HepG2 (cell line): Measurements from ENCODE around the gene OR4N5.

ENCODE experiments used
- EZH2 ChIP-seq: conservative IDR thresholded peaks from 2 replicates; pipeline ENCODE4 v1.6.1; 2012; ENCODE audit warnings: mild to moderate bottlenecking, low read depth, low read length, moderate library complexity
- JUND ChIP-seq: sonication (generic); formaldehyde crosslinking; IDR thresholded peaks from 2 replicates; pipeline ENCODE4 v1.8.0; 2022; ENCODE audit warnings: mild to moderate bottlenecking, missing genetic modification reagents
- POLR2A ChIP-seq, 2 experiments: IDR thresholded peaks; 2 replicates each; pipeline ENCODE4 v1.6.1; 2011; ENCODE audit warnings: low read depth in 2 of 2, low read length in 2 of 2, mild to moderate bottlenecking in 1 of 2, moderate library complexity in 1 of 2; ENCODE audit not compliant: insufficient read depth in 1 of 2
- RNF2 ChIP-seq: fragments of 450-650 bp; conservative IDR thresholded peaks from 2 replicates; pipeline ENCODE4 v1.6.1; 2016; ENCODE audit warnings: low read depth
- SMARCE1 ChIP-seq: fragments of 450-650 bp; IDR thresholded peaks from 2 replicates; pipeline ENCODE4 v1.6.1; 2017; ENCODE audit warnings: borderline replicate concordance
- ZFP36 ChIP-seq: fragments of 150-350 bp; IDR thresholded peaks from 2 replicates; pipeline ENCODE4 v1.6.1; 2018; ENCODE audit warnings: borderline replicate concordance, low read length, low read depth; ENCODE audit not compliant: partially characterized antibody
- TF ChIP-seq, protein P1 (sequence below): sonication (generic); formaldehyde crosslinking; IDR thresholded peaks from 2 replicates; pipeline ENCODE4 v1.5.0; 2020; ENCODE audit warnings: mild to moderate bottlenecking, missing genetic modification reagents, moderate library complexity
- TF ChIP-seq, protein P2 (sequence below): sonication (generic); formaldehyde crosslinking; IDR thresholded peaks from one replicate; pipeline ENCODE4 v1.5.1; 2020; ENCODE audit warnings: mild to moderate bottlenecking, missing genetic modification reagents; ENCODE audit errors: not compliant biosample characterization
- TF ChIP-seq, protein P3 (sequence below): sonication (generic); formaldehyde crosslinking; IDR thresholded peaks from 2 replicates; pipeline ENCODE4 v1.4.0; 2020; ENCODE audit warnings: missing genetic modification reagents
- TF ChIP-seq, protein P4 (sequence below): sonication (generic); formaldehyde crosslinking; IDR thresholded peaks from 2 replicates; pipeline ENCODE4 v1.5.0; 2020; ENCODE audit warnings: mild to moderate bottlenecking, missing genetic modification reagents

DNA sequence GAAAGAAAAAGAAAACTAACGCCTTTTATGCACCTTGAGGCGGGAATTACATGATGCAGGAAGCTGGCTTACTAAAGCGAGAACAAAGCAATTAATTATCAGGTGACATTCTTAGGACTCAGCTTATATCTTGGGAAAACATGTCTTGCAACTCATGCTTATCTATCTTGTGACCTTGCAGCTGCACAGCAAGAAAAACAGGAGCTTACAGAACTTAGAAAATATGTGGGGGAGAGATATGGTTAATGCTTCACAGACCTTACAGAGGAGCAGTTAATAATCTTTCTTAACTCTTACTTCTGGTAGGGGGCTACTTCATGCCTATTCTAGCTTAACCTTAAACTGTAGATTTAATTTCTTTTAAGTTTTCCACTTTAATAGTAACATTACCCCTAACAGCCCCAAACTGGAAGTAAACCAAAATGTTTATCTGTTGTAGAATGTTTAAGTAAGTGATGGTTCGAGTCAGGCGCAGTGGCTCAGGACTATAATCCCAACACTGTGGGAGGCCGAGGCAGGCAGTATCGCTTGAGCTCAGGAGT, 38.9 kb downstream of the OR4N5 start:
- TF ChIP-seq, protein P1, sequence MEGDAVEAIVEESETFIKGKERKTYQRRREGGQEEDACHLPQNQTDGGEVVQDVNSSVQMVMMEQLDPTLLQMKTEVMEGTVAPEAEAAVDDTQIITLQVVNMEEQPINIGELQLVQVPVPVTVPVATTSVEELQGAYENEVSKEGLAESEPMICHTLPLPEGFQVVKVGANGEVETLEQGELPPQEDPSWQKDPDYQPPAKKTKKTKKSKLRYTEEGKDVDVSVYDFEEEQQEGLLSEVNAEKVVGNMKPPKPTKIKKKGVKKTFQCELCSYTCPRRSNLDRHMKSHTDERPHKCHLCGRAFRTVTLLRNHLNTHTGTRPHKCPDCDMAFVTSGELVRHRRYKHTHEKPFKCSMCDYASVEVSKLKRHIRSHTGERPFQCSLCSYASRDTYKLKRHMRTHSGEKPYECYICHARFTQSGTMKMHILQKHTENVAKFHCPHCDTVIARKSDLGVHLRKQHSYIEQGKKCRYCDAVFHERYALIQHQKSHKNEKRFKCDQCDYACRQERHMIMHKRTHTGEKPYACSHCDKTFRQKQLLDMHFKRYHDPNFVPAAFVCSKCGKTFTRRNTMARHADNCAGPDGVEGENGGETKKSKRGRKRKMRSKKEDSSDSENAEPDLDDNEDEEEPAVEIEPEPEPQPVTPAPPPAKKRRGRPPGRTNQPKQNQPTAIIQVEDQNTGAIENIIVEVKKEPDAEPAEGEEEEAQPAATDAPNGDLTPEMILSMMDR (CRISPR knock-in tag) = no peak
- TF ChIP-seq, protein P2, sequence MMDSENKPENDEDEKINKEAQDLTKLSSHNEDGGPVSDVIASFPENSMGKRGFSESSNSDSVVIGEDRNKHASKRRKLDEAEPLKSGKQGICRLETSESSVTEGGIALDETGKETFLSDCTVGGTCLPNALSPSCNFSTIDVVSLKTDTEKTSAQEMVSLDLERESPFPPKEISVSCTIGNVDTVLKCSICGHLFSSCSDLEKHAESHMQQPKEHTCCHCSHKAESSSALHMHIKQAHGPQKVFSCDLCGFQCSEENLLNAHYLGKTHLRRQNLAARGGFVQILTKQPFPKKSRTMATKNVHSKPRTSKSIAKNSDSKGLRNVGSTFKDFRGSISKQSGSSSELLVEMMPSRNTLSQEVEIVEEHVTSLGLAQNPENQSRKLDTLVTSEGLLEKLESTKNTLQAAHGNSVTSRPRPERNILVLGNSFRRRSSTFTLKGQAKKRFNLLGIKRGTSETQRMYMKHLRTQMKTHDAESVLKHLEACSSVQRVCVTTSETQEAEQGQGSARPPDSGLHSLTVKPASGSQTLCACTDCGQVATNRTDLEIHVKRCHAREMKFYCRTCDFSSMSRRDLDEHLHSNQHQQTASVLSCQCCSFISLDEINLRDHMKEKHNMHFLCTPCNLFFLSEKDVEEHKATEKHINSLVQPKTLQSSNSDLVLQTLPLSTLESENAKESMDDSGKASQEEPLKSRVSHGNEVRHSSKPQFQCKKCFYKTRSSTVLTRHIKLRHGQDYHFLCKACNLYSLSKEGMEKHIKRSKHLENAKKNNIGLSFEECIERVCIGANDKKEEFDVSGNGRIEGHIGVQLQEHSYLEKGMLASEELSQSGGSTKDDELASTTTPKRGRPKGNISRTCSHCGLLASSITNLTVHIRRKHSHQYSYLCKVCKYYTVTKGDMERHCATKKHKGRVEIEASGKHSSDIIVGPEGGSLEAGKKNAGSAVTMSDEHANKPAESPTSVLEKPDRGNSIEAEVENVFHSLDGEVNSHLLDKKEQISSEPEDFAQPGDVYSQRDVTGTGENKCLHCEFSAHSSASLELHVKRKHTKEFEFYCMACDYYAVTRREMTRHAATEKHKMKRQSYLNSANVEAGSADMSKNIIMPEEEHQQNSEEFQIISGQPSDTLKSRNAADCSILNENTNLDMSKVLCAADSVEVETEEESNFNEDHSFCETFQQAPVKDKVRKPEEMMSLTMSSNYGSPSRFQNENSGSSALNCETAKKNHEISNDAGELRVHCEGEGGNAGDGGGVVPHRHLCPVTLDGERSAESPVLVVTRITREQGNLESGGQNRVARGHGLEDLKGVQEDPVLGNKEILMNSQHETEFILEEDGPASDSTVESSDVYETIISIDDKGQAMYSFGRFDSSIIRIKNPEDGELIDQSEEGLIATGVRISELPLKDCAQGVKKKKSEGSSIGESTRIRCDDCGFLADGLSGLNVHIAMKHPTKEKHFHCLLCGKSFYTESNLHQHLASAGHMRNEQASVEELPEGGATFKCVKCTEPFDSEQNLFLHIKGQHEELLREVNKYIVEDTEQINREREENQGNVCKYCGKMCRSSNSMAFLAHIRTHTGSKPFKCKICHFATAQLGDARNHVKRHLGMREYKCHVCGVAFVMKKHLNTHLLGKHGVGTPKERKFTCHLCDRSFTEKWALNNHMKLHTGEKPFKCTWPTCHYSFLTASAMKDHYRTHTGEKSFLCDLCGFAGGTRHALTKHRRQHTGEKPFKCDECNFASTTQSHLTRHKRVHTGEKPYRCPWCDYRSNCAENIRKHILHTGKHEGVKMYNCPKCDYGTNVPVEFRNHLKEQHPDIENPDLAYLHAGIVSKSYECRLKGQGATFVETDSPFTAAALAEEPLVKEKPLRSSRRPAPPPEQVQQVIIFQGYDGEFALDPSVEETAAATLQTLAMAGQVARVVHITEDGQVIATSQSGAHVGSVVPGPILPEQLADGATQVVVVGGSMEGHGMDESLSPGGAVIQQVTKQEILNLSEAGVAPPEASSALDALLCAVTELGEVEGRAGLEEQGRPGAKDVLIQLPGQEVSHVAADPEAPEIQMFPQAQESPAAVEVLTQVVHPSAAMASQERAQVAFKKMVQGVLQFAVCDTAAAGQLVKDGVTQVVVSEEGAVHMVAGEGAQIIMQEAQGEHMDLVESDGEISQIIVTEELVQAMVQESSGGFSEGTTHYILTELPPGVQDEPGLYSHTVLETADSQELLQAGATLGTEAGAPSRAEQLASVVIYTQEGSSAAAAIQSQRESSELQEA (CRISPR knock-in tag) = no peak
- no peak for TF ChIP-seq SMARCE1
- TF ChIP-seq POLR2A (IDR thresholded peaks at IDR 0.05; ENCODE audit: insufficient read depth in 1 of 2, low read depth in 2 of 2, low read length in 2 of 2) = no peak
- TF ChIP-seq, protein P3, sequence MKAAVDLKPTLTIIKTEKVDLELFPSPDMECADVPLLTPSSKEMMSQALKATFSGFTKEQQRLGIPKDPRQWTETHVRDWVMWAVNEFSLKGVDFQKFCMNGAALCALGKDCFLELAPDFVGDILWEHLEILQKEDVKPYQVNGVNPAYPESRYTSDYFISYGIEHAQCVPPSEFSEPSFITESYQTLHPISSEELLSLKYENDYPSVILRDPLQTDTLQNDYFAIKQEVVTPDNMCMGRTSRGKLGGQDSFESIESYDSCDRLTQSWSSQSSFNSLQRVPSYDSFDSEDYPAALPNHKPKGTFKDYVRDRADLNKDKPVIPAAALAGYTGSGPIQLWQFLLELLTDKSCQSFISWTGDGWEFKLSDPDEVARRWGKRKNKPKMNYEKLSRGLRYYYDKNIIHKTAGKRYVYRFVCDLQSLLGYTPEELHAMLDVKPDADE (CRISPR knock-in tag) = no peak
- no peak for TF ChIP-seq ZFP36
- no peak for TF ChIP-seq EZH2
- no peak for TF ChIP-seq JUND (CRISPR knock-in tag)
- TF ChIP-seq, protein P4, sequence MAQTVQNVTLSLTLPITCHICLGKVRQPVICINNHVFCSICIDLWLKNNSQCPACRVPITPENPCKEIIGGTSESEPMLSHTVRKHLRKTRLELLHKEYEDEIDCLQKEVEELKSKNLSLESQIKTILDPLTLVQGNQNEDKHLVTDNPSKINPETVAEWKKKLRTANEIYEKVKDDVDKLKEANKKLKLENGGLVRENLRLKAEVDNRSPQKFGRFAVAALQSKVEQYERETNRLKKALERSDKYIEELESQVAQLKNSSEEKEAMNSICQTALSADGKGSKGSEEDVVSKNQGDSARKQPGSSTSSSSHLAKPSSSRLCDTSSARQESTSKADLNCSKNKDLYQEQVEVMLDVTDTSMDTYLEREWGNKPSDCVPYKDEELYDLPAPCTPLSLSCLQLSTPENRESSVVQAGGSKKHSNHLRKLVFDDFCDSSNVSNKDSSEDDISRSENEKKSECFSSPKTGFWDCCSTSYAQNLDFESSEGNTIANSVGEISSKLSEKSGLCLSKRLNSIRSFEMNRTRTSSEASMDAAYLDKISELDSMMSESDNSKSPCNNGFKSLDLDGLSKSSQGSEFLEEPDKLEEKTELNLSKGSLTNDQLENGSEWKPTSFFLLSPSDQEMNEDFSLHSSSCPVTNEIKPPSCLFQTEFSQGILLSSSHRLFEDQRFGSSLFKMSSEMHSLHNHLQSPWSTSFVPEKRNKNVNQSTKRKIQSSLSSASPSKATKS = no peak
- no peak for TF ChIP-seq RNF2
